HG03064 (cell line): ENCODE measurements around the gene NLRP1.

Experiments used
- ATAC-seq: cut with Tn5 transposase; IDR thresholded peaks from one replicate; pipeline ENCODE4 v1.9.1; 2021; ENCODE audit warnings: low read depth; ENCODE audit not compliant: unreplicated experiment

NLRP1 gene

DNA sequence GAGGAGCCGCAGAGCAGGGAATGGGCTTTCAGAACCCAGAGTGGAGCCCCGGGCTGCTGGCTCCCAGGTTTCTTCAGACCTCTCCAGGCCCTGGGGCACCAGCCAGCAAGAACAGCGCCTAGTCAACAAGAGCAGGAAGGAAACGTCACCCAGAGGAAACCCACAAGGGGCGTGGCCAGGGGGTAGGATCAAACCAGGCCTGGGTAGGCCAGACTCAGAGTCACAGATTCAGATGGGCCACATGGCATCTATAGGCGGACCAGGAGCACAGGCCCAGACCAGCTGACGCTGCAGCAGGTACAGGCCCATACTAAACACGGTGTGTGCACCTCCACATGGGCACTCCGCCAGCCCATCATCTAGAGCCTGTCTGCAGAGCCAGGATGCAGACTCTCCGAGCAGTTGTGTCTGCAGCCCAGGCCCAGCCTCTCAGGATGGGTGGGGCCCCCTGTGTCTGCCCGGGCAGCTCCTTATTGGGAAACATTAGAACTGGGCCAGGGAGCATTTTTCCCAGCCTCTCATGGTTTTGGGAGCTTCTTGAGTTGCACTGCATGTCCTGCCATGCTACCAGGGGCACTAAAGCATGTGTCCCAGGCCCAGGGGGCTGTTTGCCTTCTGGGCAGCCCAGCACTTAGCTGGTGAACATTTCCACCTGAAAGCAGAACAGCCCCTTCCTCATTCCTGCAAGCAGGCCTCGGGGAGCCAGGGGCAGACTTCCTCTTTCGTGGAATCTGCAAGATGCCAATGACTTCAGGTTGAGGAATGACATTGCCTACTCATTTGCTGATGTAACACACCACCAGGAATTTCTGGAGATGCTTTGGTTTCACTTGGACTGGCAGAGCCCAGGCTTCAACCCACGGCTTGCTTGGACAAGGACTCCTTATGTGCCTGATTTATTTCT, at the start of gene NLRP1:
Gene NLRP1 (minus strand): TSS at position 127 of the 904 bp plus-strand sequence. CDS start 552 bp downstream, outside the sequence.
- ATAC-seq = peak; percentile 72

DNA sequence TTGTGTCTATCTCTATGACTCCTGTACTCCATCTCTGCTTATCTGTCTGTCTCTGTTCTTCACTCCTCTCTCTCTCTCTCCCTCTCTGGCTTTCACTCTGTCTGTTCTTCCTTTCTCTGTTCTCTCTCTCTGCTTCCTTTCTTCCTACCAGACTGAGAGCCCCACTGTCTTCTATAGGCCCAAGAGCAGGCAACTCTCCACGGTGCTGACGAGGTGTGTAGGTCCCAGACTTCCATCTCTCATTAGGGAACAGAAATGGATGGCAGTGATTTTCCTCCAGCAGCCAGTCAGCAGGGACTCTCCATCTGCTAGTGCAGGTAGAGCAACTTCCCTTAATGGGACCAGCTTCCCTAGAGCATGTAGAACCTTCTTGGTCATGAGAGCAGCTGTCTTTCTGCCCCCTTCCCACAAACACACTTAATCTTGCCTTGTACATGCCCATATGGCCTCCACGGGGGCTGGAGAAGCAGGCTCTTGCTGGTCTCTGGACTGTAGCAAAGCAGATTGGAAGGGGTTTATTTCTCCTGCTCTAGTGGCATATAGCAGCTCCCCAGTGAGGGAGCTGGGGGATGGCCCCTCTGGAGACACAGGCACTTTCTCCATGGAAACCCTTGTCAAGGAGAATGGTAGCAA, 47.8 kb upstream of the NLRP1 start:
- ATAC-seq = no peak

DNA sequence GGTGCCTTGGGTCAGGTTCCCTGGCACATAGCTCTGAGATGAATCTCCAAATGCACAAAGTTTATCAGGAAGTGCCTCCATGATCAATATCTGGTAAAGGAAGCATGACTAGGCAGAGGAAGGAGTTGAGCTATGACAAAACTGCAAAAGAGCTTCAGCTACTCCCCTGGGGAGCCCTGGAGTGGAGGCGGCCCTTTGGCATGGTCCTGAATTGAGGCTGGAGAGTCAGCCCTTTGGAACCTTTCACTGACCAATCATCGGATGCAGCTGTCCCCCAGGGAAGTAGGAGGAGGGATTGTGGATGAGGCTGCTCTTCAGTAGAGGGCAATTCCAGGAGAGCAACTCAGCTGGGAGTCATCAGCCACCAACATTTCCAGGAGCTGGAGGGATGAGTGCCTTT, 46.1 kb upstream of the NLRP1 start:
- no peak for ATAC-seq

DNA sequence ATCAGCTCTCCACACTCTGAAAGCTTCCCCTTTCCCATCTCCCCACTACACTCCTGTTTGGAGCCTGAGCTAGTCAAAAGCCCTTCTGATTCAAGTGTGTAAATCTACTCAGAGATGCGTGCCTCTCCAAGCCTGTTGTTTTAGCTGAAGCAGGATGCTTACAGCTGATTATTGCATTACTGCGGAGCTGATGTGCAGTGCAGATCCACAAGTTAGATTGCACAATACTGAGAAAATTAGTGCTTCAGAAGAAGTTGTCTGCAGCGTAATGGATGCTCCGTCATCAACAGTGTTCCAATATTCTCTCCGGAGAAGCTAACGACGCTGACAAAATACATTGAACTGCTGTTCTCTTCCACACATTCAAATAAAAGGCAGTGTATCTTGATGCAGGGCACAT, 44.8 kb upstream of the NLRP1 start:
- ATAC-seq = no peak

- no peak for ATAC-seq
Measured at GRCh38 chr17:5628262-5628661, 44.0 kb upstream of the NLRP1 start.

- no peak for ATAC-seq
Measured at GRCh38 chr17:5624211-5624610, 39.9 kb upstream of the NLRP1 start.

DNA sequence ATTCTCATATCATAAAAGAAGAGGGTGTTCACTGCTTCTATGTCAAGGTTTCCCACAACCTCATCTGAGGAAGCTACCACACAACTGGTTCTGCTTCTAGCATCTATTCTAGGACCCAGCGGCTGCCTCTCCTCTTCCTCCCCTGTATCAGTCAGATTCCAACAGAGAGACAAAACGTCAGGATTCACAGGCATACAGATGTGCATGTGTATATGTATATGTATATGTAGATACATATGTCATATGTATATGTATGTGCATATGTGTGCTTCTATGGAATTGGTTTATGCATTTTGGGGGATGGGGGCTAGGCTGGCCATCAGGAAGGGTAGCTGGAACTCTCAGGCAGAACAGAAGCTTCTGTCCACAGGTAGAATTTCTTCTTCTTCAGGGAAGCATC, 37.4 kb upstream of the NLRP1 start:
- no peak for ATAC-seq

GRCh38 chr17:5621026-5621425, 36.7 kb upstream of the NLRP1 start:
- no peak for ATAC-seq

GRCh38 chr17:5619088-5619740, 34.9 kb upstream of the NLRP1 start:
- no peak for ATAC-seq

DNA sequence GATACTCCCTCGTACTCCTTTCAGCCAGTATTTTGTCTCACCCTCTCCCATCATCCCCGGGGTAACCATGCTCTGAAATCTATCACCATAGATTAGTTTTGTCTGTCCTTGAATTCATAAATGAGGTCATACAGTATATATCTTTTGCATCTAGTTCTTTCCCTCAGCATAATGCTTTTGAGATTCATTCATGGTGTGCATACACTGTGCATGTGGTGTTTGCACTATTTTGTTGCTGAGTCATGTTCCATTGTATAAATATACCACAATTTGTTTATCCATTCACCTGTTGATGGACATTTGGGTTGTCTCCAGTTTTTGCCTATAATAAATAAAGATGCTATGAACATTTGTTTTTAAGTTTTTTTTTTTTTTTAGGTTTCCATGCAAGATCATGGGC, 34.2 kb upstream of the NLRP1 start:
- no peak for ATAC-seq

GRCh38 chr17:5615476-5615875, 31.2 kb upstream of the NLRP1 start:
- no peak for ATAC-seq

- no peak for ATAC-seq
Measured at GRCh38 chr17:5610956-5611355, 26.6 kb upstream of the NLRP1 start.

DNA sequence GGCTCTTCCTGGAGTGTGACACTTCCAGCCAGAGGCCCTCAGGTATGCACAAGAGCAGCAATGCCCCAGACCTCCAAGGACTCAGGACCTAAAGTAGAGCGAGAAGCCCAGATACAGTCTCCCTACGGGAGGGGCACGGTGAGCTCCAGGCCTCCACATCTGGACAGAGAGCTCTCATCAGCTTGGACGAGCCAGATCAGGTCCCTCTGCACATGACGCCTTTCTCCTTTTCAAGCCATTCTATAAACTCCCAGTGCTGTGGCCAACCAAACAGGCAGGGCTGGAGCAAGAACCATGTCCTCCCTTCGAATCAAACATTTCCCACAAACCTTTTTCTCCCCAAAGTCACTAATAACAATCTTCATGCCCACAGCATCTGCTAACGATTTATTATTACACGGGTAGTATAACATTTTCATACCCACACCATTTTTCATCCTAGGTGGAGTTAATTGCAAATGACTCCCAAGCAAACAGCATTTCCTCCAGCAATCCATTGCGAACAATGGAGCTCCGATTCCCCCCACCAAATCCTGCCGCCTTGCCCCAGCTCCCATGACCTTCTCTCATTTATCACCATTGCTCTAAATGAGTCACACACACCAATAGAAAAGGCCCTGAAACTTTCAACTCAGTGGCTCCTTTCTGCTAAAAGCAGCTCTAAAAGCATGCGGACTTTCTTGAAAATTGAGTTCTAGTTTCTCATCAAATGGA, 24.2 kb upstream of the NLRP1 start:
- no peak for ATAC-seq

DNA sequence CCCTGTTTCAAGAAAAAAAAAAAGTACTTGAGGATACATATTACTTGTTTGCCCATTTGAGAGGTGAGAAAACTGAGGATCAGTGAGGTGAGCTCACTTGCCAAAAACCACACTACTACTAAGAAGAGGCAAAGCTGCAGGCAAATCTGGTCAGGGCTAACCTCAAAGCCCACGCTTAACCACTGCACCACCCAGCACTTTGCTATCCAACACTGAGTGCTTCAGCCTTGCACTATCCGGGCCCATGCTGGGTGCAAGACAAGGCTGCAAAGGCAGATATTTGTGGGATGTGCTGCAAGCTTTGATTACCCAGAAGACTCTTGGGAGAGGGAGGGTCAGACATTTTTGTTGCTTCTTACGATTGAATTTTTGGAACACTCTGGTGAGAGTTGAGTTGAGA, 23.6 kb upstream of the NLRP1 start:
- no peak for ATAC-seq

DNA sequence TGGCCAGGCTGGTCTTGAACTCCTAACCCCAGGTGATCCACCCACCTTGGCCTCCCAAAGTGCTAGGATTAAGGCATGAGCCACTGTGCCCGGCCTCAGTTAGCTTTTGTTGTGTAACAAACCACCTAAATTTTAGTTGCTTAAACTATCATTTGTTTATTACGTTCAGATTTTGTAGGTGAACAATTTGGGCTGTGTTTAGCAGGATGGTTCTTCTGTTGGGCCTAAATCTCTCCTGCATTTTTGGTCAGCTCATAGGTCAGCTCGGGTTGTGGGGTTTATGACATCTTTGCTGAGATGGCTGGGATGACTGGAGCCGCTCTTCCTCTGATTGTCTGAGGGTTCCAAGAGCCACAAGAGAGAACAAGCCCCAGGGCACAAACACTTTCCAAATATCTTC, 21.1 kb upstream of the NLRP1 start:
- no peak for ATAC-seq

- no peak for ATAC-seq
Measured at GRCh38 chr17:5600041-5600440, 15.7 kb upstream of the NLRP1 start.

DNA sequence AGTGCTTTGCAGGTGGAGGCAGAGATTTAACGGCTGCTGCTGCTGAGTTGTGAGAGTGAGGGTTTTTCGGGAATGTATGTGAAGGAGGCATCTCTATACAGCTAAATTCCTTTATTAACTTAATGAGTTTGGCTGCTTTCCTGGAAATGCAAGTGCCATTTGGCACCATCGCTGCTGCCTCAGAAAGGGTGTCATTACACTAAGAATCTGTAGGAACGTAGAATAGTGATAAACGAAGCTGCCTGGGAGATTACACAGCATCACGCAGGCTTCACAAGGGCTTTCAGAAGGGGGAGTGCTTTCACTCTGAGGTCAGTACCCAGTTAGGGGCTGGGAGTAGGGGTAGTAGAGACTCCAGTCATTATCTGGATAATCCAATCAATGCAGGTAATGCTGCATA, 14.1 kb upstream of the NLRP1 start:
- ATAC-seq = no peak

DNA sequence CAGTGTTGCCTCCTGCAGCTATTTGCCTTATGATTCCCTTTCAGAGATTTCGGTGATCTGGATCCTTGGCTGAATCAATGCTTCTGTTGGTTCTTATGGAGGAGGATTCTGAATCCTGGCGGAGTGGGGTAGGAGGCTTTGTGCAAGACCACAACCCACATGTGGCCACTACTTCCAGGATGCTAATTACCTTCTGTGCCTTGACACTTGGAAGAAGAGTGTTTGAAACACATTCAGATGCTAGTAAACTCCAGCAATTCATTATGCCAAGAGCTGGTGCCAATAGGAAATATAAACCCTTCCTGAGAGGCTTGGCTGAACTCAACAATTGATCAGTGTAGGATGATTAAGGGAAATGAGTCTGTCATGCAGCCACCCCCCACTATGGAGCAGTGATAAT, 12.1 kb upstream of the NLRP1 start:
- no peak for ATAC-seq

DNA sequence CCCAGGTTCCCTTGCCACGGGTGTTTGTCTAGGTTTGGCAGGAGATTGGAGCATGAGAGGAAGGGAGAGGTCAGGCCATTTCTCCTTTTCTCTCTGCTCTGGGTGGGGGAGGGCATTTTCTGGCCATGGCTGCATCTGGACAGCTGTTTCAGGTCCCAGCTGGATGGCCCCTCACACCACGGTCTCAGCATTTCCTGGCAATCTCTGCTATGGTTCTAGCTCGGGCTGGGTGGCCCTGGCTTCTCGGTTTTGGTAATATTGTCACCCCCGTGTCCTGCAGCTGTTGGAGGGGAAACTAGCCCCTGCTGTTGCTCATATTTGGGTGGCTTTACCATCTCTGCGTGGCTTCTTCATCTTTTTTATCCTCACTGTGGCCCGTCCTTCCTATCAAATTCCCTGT, 11.5 kb upstream of the NLRP1 start:
- ATAC-seq = no peak

DNA sequence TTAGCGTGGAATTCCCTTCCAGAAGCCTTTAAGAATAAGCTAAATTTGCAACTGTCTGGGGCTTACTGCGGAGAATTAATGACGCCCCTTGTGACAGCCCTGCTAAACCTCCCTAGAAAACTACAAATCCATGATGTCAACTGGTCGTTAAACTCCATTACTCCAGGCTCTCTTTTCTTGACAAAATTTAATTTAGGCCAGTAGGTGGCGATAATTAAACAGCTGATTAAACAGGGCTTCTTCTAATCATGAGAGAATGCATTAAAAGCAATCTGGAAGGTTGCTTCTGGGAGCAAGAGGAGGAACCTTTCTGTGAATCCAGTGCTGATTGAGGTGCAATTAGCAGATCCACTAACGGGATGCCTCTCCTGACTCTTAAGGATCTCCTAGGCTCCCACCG, 8.1 kb upstream of the NLRP1 start:
- no peak for ATAC-seq

DNA sequence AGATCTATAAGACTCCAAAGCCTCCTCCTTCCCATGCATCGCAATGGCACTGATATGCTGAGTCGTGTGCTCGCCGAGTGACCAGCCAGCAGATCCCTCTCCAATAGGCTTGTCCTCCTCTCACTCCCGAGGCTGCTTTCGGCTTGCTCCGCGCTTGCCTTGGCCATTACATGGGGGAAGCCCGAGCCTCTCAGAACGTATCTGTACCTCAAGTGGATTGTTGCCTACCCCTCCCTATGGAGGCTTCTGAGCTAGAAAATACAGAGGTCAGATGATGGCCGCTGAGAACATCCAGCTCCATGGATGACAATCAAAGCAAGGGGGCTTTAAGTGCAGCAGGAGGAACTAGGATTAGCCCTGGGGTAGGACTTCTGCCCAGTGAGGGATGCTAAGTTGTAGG, 7.7 kb upstream of the NLRP1 start:
- ATAC-seq = no peak
